ENCODE measurements around the gene KRTAP5-6. TPM values are rescaled to one million over a fixed set of nuclear protein-coding genes. Genes with fewer than 3 reads are reported as not detected.

KRTAP5-6 gene
- total RNA-seq, 1 donor from 2014 or later: not detected

GRCh38 chr11:1653541-1654387, 43.2 kb upstream of the KRTAP5-6 start:
- intact Hi-C loops (cut with DNase I): loop anchor here (10.0 kb wide), 1 partner anchor 501 kb away; no protein-coding TSS in a partner anchor
- no peak for TF ChIP-seq POLR2AphosphoS5 (IDR thresholded peaks at IDR 0.05; ENCODE audit: insufficient read depth in 1 of 2, low read depth in 1 of 2)
- no peak for TF ChIP-seq POLR2A (IDR thresholded peaks at IDR 0.05)
- TF ChIP-seq CTCF (IDR thresholded peaks at IDR 0.05): no peak
- DNase-seq (ENCODE audit: extremely low spot score in 2 of 2): no peak
- no peak overlapping the region for H3K27ac ChIP-seq
- no peaks in the 10 kb centered on the region for H3K27me3 ChIP-seq
- H3K4me3 ChIP-seq: no peak overlapping the region
- peaks cover 9% of the 10 kb centered on the region for H3K4me1 ChIP-seq
- no peaks in the 10 kb centered on the region for H3K36me3 ChIP-seq
- no peaks in the 10 kb centered on the region for H3K9me3 ChIP-seq

GRCh38 chr11:1654388-1655167, 42.4 kb upstream of the KRTAP5-6 start:
- DNase-seq (ENCODE audit: extremely low spot score in 2 of 2): no peak
- H3K4me3 ChIP-seq: no peak overlapping the region
- TF ChIP-seq POLR2A (IDR thresholded peaks at IDR 0.05) (no peak), CTCF (IDR thresholded peaks at IDR 0.05) (no peak), POLR2AphosphoS5 (IDR thresholded peaks at IDR 0.05; ENCODE audit: insufficient read depth in 1 of 2, low read depth in 1 of 2) (no peak)
- no peaks in the 10 kb centered on the region for H3K36me3 ChIP-seq
- intact Hi-C loops (cut with DNase I): loop anchor here (10.0 kb wide), 1 partner anchor 500 kb away; no protein-coding TSS in a partner anchor
- H3K27me3 ChIP-seq: no peaks in the 10 kb centered on the region
- no peak overlapping the region for H3K27ac ChIP-seq
- H3K9me3 ChIP-seq: no peaks in the 10 kb centered on the region
- H3K4me1 ChIP-seq: peaks cover 9% of the 10 kb centered on the region

- Histone ChIP-seq H3K9me3 (no peaks in the 10 kb centered on the region), H3K4me3 (no peak overlapping the region), H3K36me3 (no peaks in the 10 kb centered on the region), H3K27ac (no peak overlapping the region), H3K27me3 (no peaks in the 10 kb centered on the region), H3K4me1 (peaks cover 9% of the 10 kb centered on the region)
- intact Hi-C loops (cut with DNase I): loop anchor here (10.0 kb wide), 1 partner anchor 499 kb away; no protein-coding TSS in a partner anchor
- DNase-seq (ENCODE audit: extremely low spot score in 2 of 2): no peak
- TF ChIP-seq CTCF (IDR thresholded peaks at IDR 0.05): no peak
These were observed 41.6 kb upstream of the KRTAP5-6 start for GRCh38 chr11:1655168-1656060.

- Histone ChIP-seq H3K36me3 (no peaks in the 10 kb centered on the region), H3K27ac (no peak overlapping the region), H3K4me1 (peaks cover 9% of the 10 kb centered on the region), H3K9me3 (no peaks in the 10 kb centered on the region), H3K4me3 (no peak overlapping the region), H3K27me3 (no peaks in the 10 kb centered on the region)
- no peak for DNase-seq (ENCODE audit: extremely low spot score in 2 of 2)
- no peak for TF ChIP-seq POLR2A (IDR thresholded peaks at IDR 0.05)
- TF ChIP-seq CTCF (IDR thresholded peaks at IDR 0.05): no peak
- no peak for TF ChIP-seq POLR2AphosphoS5 (IDR thresholded peaks at IDR 0.05; ENCODE audit: insufficient read depth in 1 of 2, low read depth in 1 of 2)
- intact Hi-C loops (cut with DNase I): loop anchor here (10.0 kb wide), 1 partner anchor 499 kb away; no protein-coding TSS in a partner anchor
These were observed 40.9 kb upstream of the KRTAP5-6 start for GRCh38 chr11:1656061-1656441.

All from vagina (tissue), 2 donors.